ENCODE measurements around the gene PRAF2. TPM values are rescaled to one million over a fixed set of nuclear protein-coding genes. Genes with fewer than 3 reads are reported as not detected.

Gene PRAF2
- total RNA-seq, 2 donors from 2014 or later, result 7.0 to 9.9 TPM

GRCh38 chrX:49061490-49061889, 12.3 kb downstream of the PRAF2 start:
- Histone ChIP-seq H3K4me3 (no peak overlapping the region), H3K36me3 (no peaks in the 10 kb centered on the region), H3K4me1 (no peaks in the 10 kb centered on the region), H3K27me3 (no peaks in the 10 kb centered on the region), H3K9me3 (no peaks in the 10 kb centered on the region), H3K27ac (no peak overlapping the region), H3K9ac (ENCODE audit: low read depth in 2 of 2, low read length in 2 of 2) (no peak overlapping the region)
- DNase-seq, result no peak
- intact Hi-C loops (cut with DNase I), result no loop called here
- no peak for TF ChIP-seq CTCF (IDR thresholded peaks at IDR 0.05)

- H3K36me3 ChIP-seq, result no peaks in the 10 kb centered on the region
- no peak for TF ChIP-seq CTCF (IDR thresholded peaks at IDR 0.05)
- intact Hi-C loops (cut with DNase I), result no loop called here
- no peak for DNase-seq
- H3K27ac ChIP-seq, result no peak overlapping the region
- H3K4me1 ChIP-seq, result no peaks in the 10 kb centered on the region
- H3K4me3 ChIP-seq, result no peak overlapping the region
- no peaks in the 10 kb centered on the region for H3K9me3 ChIP-seq
- H3K9ac ChIP-seq (ENCODE audit: low read depth in 2 of 2, low read length in 2 of 2), result no peak overlapping the region
- H3K27me3 ChIP-seq, result no peaks in the 10 kb centered on the region
Measured at GRCh38 chrX:49060914-49061313, 12.9 kb downstream of the PRAF2 start.

GRCh38 chrX:49059681-49060085, 14.1 kb downstream of the PRAF2 start:
- no peak for TF ChIP-seq CTCF (IDR thresholded peaks at IDR 0.05)
- no peaks in the 10 kb centered on the region for H3K36me3 ChIP-seq
- no peaks in the 10 kb centered on the region for H3K4me1 ChIP-seq
- peak overlapping the region in 1 of 2 donors; percentile 75 for H3K9ac ChIP-seq (ENCODE audit: low read depth in 2 of 2, low read length in 2 of 2)
- H3K4me3 ChIP-seq, result peak overlapping the region; percentile 25
- no peaks in the 10 kb centered on the region for H3K9me3 ChIP-seq
- H3K27me3 ChIP-seq, result no peaks in the 10 kb centered on the region
- DNase-seq, result no peak
- peak overlapping the region; percentile 67 for H3K27ac ChIP-seq
- intact Hi-C loops (cut with DNase I), result no loop called here

GRCh38 chrX:49059201-49059600, 14.6 kb downstream of the PRAF2 start:
- H3K4me3 ChIP-seq, result peak overlapping the region; percentile 25
- H3K4me1 ChIP-seq, result no peaks in the 10 kb centered on the region
- no peaks in the 10 kb centered on the region for H3K27me3 ChIP-seq
- peak overlapping the region; percentile 67 for H3K27ac ChIP-seq
- TF ChIP-seq CTCF (IDR thresholded peaks at IDR 0.05), result no peak
- H3K9me3 ChIP-seq, result no peaks in the 10 kb centered on the region
- H3K36me3 ChIP-seq, result no peaks in the 10 kb centered on the region
- no peak for DNase-seq
- intact Hi-C loops (cut with DNase I), result no loop called here
- H3K9ac ChIP-seq (ENCODE audit: low read depth in 2 of 2, low read length in 2 of 2), result peak overlapping the region; percentile 61 to 75

- Histone ChIP-seq H3K4me1 (no peaks in the 10 kb centered on the region), H3K4me3 (peak within 1 kb of the TSS; percentile 25), H3K9me3 (no peaks in the 10 kb centered on the region), H3K9ac (ENCODE audit: low read depth in 2 of 2, low read length in 2 of 2) (peak within 1 kb of the TSS; percentile 61 to 75), H3K36me3 (no peaks in the 10 kb centered on the region), H3K27ac (peak within 1 kb of the TSS; percentile 67), H3K27me3 (no peaks in the 10 kb centered on the region)
- peak; percentile 62 for DNase-seq
- intact Hi-C loops (cut with DNase I), result no loop called here
- TF ChIP-seq CTCF (IDR thresholded peaks at IDR 0.05), result no peak
Measured at GRCh38 chrX:49058794-49059193, 15.0 kb downstream of the PRAF2 start, which contains the start of gene CCDC120. Gene CCDC120, plus strand, starts transcription at chrX:49058999. Its CDS starts 3,043 bp downstream, at chrX:49062042.
